Measurements from ENCODE around the gene SLC25A3. TPM values are rescaled to one million over a fixed set of nuclear protein-coding genes. Genes with fewer than 3 reads are reported as not detected.
"Not testable (repeated sequence)": the region's sequence is repeated elsewhere in the genome, so short reads cannot be mapped to it uniquely, and the experiment has no call there.

SLC25A3 gene
- total RNA-seq, 1 donor from 2014 or later = 570 TPM

- intact Hi-C loops (cut with micrococcal nuclease) = no loop called here
- H3K36me3 Mint-ChIP-seq (ENCODE audit: low read depth) = peaks cover 15% of the 10 kb centered on the region
Measured at GRCh38 chr12:98606359-98606988, 13.0 kb downstream of the SLC25A3 start.

GRCh38 chr12:98610596-98610995, 17.1 kb downstream of the SLC25A3 start:
- H3K27me3 Mint-ChIP-seq (ENCODE audit: insufficient read depth) = no peaks in the 10 kb centered on the region
- peaks cover 3% of the 10 kb centered on the region for H3K36me3 Mint-ChIP-seq (ENCODE audit: low read depth)
- no peak overlapping the region for H3K4me3 Mint-ChIP-seq
- DNase-seq (ENCODE audit: low spot score) = no peak
- intact Hi-C loops (cut with micrococcal nuclease) = no loop called here
- no peak overlapping the region for H3K27ac Mint-ChIP-seq
- peaks cover 7% of the 10 kb centered on the region for H3K4me1 Mint-ChIP-seq (ENCODE audit: low read depth)
- H3K9me3 Mint-ChIP-seq = no peaks in the 10 kb centered on the region

More at GRCh38 chr12:98606359-98606988, 13.0 kb downstream of the SLC25A3 start:
- no peak for DNase-seq (ENCODE audit: low spot score)
- no peaks in the 10 kb centered on the region for H3K27me3 Mint-ChIP-seq (ENCODE audit: insufficient read depth)
- no peak overlapping the region for H3K4me3 Mint-ChIP-seq
- H3K27ac Mint-ChIP-seq = no peak overlapping the region
- H3K4me1 Mint-ChIP-seq (ENCODE audit: low read depth) = peaks cover 7% of the 10 kb centered on the region
- no peaks in the 10 kb centered on the region for H3K9me3 Mint-ChIP-seq

- no peaks in the 10 kb centered on the region for H3K27me3 Mint-ChIP-seq (ENCODE audit: insufficient read depth)
- peak overlapping the region; percentile 69 for H3K27ac Mint-ChIP-seq
- H3K36me3 Mint-ChIP-seq (ENCODE audit: low read depth) = peaks cover 3% of the 10 kb centered on the region
- intact Hi-C loops (cut with micrococcal nuclease) = no loop called here
- no peaks in the 10 kb centered on the region for H3K4me1 Mint-ChIP-seq (ENCODE audit: low read depth)
- H3K9me3 Mint-ChIP-seq = no peaks in the 10 kb centered on the region
- DNase-seq (ENCODE audit: low spot score) = no peak
- no peak overlapping the region for H3K4me3 Mint-ChIP-seq
Measured at GRCh38 chr12:98612696-98613334, 19.3 kb downstream of the SLC25A3 start.

- no peak for DNase-seq (ENCODE audit: low spot score)
- H3K4me1 Mint-ChIP-seq (ENCODE audit: low read depth) = no peaks in the 10 kb centered on the region
- H3K36me3 Mint-ChIP-seq (ENCODE audit: low read depth) = peaks cover 1% of the 10 kb centered on the region
- no peak overlapping the region for H3K4me3 Mint-ChIP-seq
- no peak overlapping the region for H3K27ac Mint-ChIP-seq
- H3K27me3 Mint-ChIP-seq (ENCODE audit: insufficient read depth) = no peaks in the 10 kb centered on the region
- intact Hi-C loops (cut with micrococcal nuclease) = no loop called here
- no peaks in the 10 kb centered on the region for H3K9me3 Mint-ChIP-seq
Measured at GRCh38 chr12:98618952-98619351, 25.5 kb downstream of the SLC25A3 start.

GRCh38 chr12:98635657-98636323, 42.3 kb downstream of the SLC25A3 start:
- peaks cover 34% of the 10 kb centered on the region for H3K4me1 Mint-ChIP-seq (ENCODE audit: low read depth)
- H3K27me3 Mint-ChIP-seq (ENCODE audit: insufficient read depth) = no peaks in the 10 kb centered on the region
- intact Hi-C loops (cut with micrococcal nuclease) = no loop called here
- H3K36me3 Mint-ChIP-seq (ENCODE audit: low read depth) = peaks cover 21% of the 10 kb centered on the region
- H3K4me3 Mint-ChIP-seq = no peak overlapping the region
- H3K9me3 Mint-ChIP-seq = no peaks in the 10 kb centered on the region
- H3K27ac Mint-ChIP-seq = no peak overlapping the region
- DNase-seq (ENCODE audit: low spot score) = no peak

- no peaks in the 10 kb centered on the region for H3K27me3 Mint-ChIP-seq (ENCODE audit: insufficient read depth)
- peaks cover 45% of the 10 kb centered on the region for H3K4me1 Mint-ChIP-seq (ENCODE audit: low read depth)
- no peaks in the 10 kb centered on the region for H3K9me3 Mint-ChIP-seq
- peaks cover 25% of the 10 kb centered on the region for H3K36me3 Mint-ChIP-seq (ENCODE audit: low read depth)
- no peak for DNase-seq (ENCODE audit: low spot score)
- intact Hi-C loops (cut with micrococcal nuclease) = no loop called here
- no peak overlapping the region for H3K27ac Mint-ChIP-seq
- no peak overlapping the region for H3K4me3 Mint-ChIP-seq
Measured at GRCh38 chr12:98637068-98637467, 43.6 kb downstream of the SLC25A3 start.

- DNase-seq (ENCODE audit: low spot score) = no peak
- no peak overlapping the region for H3K27ac Mint-ChIP-seq
- H3K4me1 Mint-ChIP-seq (ENCODE audit: low read depth) = peaks cover 51% of the 10 kb centered on the region
- H3K27me3 Mint-ChIP-seq (ENCODE audit: insufficient read depth) = no peaks in the 10 kb centered on the region
- peaks cover 21% of the 10 kb centered on the region for H3K36me3 Mint-ChIP-seq (ENCODE audit: low read depth)
- H3K9me3 Mint-ChIP-seq = no peaks in the 10 kb centered on the region
- intact Hi-C loops (cut with micrococcal nuclease) = no loop called here
- no peak overlapping the region for H3K4me3 Mint-ChIP-seq
Measured at GRCh38 chr12:98638009-98638408, 44.5 kb downstream of the SLC25A3 start.

DNA sequence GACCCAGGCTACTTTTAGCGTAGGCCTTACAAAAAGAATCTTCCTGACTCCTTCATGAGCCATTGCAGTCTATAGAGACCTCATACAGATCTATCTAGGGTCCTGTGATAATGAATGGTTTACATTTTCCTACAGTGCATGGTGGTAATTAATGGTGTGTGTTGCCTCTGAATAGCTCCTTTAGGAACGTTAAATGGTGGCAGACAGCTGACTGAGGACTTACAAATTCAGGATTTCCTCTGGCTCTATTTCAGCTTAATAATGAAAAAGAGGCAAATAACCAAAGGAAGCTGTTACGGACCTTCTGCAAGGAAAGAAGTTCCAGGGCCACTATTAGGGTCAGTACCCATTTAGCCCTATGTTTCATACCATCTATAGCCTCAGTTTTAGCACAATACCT, 46.0 kb downstream of the SLC25A3 start:
- Mint-ChIP-seq H3K27ac (no peak overlapping the region), H3K36me3 (ENCODE audit: low read depth) (peaks cover 17% of the 10 kb centered on the region), H3K9me3 (no peaks in the 10 kb centered on the region), H3K4me1 (ENCODE audit: low read depth) (peaks cover 53% of the 10 kb centered on the region), H3K27me3 (ENCODE audit: insufficient read depth) (no peaks in the 10 kb centered on the region), H3K4me3 (no peak overlapping the region)
- intact Hi-C loops (cut with micrococcal nuclease) = no loop called here
- DNase-seq (ENCODE audit: low spot score) = no peak

- H3K27me3 Mint-ChIP-seq (ENCODE audit: insufficient read depth); H3K27ac Mint-ChIP-seq; H3K9me3 Mint-ChIP-seq; DNase-seq (ENCODE audit: low spot score): not testable (repeated sequence)
- Mint-ChIP-seq H3K4me1 (ENCODE audit: low read depth) (peaks cover 56% of the 10 kb centered on the region), H3K4me3 (peak overlapping the region; percentile 92), H3K36me3 (ENCODE audit: low read depth) (peaks cover 13% of the 10 kb centered on the region)
- intact Hi-C loops (cut with micrococcal nuclease) = loop anchor here (10.0 kb wide), 1 partner anchor 248 kb away; no protein-coding TSS in a partner anchor
Measured at GRCh38 chr12:98642801-98643200, 49.3 kb downstream of the SLC25A3 start.

- Mint-ChIP-seq H3K27ac (peak overlapping the region; percentile 95), H3K36me3 (ENCODE audit: low read depth) (peaks cover 14% of the 10 kb centered on the region), H3K4me1 (ENCODE audit: low read depth) (peaks cover 51% of the 10 kb centered on the region), H3K9me3 (no peaks in the 10 kb centered on the region), H3K27me3 (ENCODE audit: insufficient read depth) (no peaks in the 10 kb centered on the region), H3K4me3 (peak overlapping the region; percentile 92)
- intact Hi-C loops (cut with micrococcal nuclease) = loop anchor here (1.0 to 10.0 kb wide), 3 partner anchors 16 to 250 kb away; partner anchors contain the start of gene SLC25A3
- DNase-seq (ENCODE audit: low spot score) = no peak
Measured at GRCh38 chr12:98644433-98644711, 50.9 kb downstream of the SLC25A3 start.

DNA sequence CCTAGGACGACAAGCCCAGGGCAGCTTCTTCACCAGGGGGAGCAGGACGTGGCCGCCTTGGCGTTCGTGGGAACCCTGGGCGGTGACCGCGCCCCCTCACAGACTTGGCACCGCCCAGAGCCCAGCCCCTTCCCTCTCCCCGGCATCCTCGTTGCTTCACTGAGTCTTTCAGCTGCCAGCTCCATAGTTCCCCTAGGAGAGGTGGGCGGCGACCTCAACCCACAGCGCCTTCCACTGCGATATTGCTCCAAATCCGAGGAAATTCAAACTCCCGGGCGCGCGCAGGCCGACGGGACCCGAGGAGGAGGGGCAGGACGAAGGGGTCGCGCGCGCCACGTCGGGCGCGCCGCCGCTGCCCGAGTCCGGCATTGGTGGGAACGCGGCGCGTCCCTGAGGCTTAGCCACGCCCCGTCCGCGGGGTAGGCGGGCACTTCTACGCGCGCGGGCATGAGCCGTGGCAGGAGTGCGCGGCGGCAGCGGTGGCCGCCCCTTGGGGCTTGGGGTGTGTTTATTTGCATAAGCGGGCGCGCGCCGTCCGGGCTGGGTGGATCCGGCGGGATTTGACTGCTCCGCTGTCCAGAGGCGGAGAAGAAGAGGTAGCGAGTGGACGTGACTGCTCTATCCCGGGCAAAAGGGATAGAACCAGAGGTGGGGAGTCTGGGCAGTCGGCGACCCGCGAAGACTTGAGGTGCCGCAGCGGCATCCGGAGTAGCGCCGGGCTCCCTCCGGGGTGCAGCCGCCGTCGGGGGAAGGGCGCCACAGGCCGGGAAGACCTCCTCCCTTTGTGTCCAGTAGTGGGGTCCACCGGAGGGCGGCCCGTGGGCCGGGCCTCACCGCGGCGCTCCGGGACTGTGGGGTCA, 51.5 kb downstream of the SLC25A3 start, which contains the start of the genes APAF1 and IKBIP:
Gene APAF1, plus strand, starts transcription at position 579 of the 860 bp plus-strand sequence. CDS start 3,070 bp downstream, outside the sequence.
Gene IKBIP, minus strand, starts transcription at position 77 of the 860 bp plus-strand sequence. CDS start 87 bp downstream, outside the sequence.
- peaks cover 49% of the 10 kb centered on the region for H3K4me1 Mint-ChIP-seq (ENCODE audit: low read depth)
- peaks cover 19% of the 10 kb centered on the region for H3K36me3 Mint-ChIP-seq (ENCODE audit: low read depth)
- no peaks in the 10 kb centered on the region for H3K27me3 Mint-ChIP-seq (ENCODE audit: insufficient read depth)
- DNase-seq (ENCODE audit: low spot score) = peak; percentile 96
- intact Hi-C loops (cut with micrococcal nuclease) = loop anchor here (1.0 to 10.0 kb wide), 9 partner anchors 9 to 1738 kb away; partner anchors contain the start of genes DEPDC4, NEDD1, SCYL2 and SLC25A3
- peak within 1 kb of the TSS; percentile 92 for H3K4me3 Mint-ChIP-seq
- H3K27ac Mint-ChIP-seq = peak within 1 kb of the TSS; percentile 95
- H3K9me3 Mint-ChIP-seq = no peaks in the 10 kb centered on the region

DNA sequence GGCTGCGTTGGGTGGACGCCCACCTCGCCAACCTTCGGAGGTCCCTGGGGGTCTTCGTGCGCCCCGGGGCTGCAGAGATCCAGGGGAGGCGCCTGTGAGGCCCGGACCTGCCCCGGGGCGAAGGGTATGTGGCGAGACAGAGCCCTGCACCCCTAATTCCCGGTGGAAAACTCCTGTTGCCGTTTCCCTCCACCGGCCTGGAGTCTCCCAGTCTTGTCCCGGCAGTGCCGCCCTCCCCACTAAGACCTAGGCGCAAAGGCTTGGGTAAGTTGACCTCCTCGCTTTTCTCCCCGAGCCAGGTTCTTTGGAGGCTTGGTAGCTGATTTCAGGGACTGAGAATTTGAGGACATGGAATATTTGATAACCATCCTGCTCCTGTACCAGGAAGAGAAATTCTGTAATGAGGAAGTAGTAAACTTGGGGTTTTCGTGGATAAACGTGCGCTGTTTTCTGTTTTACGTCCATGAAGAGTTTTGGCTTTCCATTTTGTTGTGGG, 52.1 kb downstream of the SLC25A3 start:
- H3K4me3 Mint-ChIP-seq = peak overlapping the region; percentile 92
- peaks cover 48% of the 10 kb centered on the region for H3K4me1 Mint-ChIP-seq (ENCODE audit: low read depth)
- no peak for DNase-seq (ENCODE audit: low spot score)
- intact Hi-C loops (cut with micrococcal nuclease) = loop anchor here (1.0 to 10.0 kb wide), 8 partner anchors 9 to 1738 kb away; partner anchors contain the start of genes DEPDC4, NEDD1 and SCYL2
- no peaks in the 10 kb centered on the region for H3K27me3 Mint-ChIP-seq (ENCODE audit: insufficient read depth)
- peaks cover 23% of the 10 kb centered on the region for H3K36me3 Mint-ChIP-seq (ENCODE audit: low read depth)
- no peaks in the 10 kb centered on the region for H3K9me3 Mint-ChIP-seq
- H3K27ac Mint-ChIP-seq = peak overlapping the region; percentile 81

Measured in activated T-helper 1 cell treated with anti-CD3 and anti-CD28 coated beads, Interleukin-12 subunit alpha, Interleukin-12 subunit beta, Interleukin-2, Interleukin-4 antibody, amounts not matched to agents 30 ng/mL and 10 ng/mL and 1 ng/mL, durations not matched to agents 14 hours and 24 hours and 36 hours (primary cell).